OCI-LY3 (cell line): ENCODE measurements around the gene MVK.

Source experiments
- H2AFZ ChIP-seq: fragments of 200-600, 300-600 bp; shearing (Covaris generic); 2 replicates; pipeline ENCODE4 v1.6.0; 2014; ENCODE audit warnings: antibody characterized with exemption, low read depth, low read length
- H3K27ac ChIP-seq: fragments of 200-600, 300-600 bp; sonication (generic); 2 replicates; pipeline ENCODE4 v1.5.1; 2014; ENCODE audit warnings: mild to moderate bottlenecking, low read length, moderate library complexity, mixed read lengths
- H3K27me3 ChIP-seq: fragments of 200-600, 300-600 bp; sonication (generic); 2 replicates; pipeline ENCODE4 v1.6.1; 2014; ENCODE audit warnings: low read depth, low read length, mixed read lengths
- H3K36me3 ChIP-seq: fragments of 200-600, 300-600 bp; sonication (generic); replicated peaks from 2 replicates; pipeline ENCODE3; 2014; ENCODE audit warnings: low read depth, low read length, mixed read lengths
- H3K4me1 ChIP-seq: fragments of 300-600, 200-600 bp; sonication (generic); 2 replicates; pipeline ENCODE4 v1.6.1; 2014; ENCODE audit warnings: low read length, mixed read lengths
- H3K4me2 ChIP-seq: fragments of 200-600, 300-600 bp; sonication (generic); 2 replicates; pipeline ENCODE4 v1.6.1; 2014; ENCODE audit warnings: low read length, mixed read lengths
- H3K4me3 ChIP-seq: fragments of 300-600, 200-600 bp; sonication (generic); 2 replicates; pipeline ENCODE4 v1.5.1; 2014; ENCODE audit warnings: antibody characterized with exemption, mild to moderate bottlenecking, low read length, moderate library complexity
- H3K79me2 ChIP-seq: fragments of 300-600, 200-600 bp; shearing (Covaris generic); 2 replicates; pipeline ENCODE4 v1.6.1; 2014; ENCODE audit warnings: mild to moderate bottlenecking, low read length, mixed read lengths
- H3K9ac ChIP-seq: fragments of 300-600, 200-600 bp; shearing (Covaris generic); 2 replicates; pipeline ENCODE4 v1.6.0; 2014; ENCODE audit warnings: mild to moderate bottlenecking, low read length, moderate library complexity
- H3K9me3 ChIP-seq: fragments of 200-600, 300-600 bp; shearing (Covaris generic); 2 replicates; pipeline ENCODE4 v1.6.1; 2014; ENCODE audit warnings: low read length, mixed read lengths; ENCODE audit not compliant: insufficient read depth
- H4K20me1 ChIP-seq: fragments of 200-600, 300-600 bp; sonication (generic); 2 replicates; pipeline ENCODE4 v1.6.1; 2016; ENCODE audit warnings: low read length, mixed read lengths; ENCODE audit not compliant: insufficient read depth
- CTCF ChIP-seq: fragments of 200-600, 300-600 bp; sonication (generic); IDR thresholded peaks from 2 replicates; pipeline ENCODE4 v1.5.1; 2014; ENCODE audit warnings: antibody characterized with exemption, low read length, low read depth
- EZH2phosphoT487 ChIP-seq: fragments of 200-600 bp; shearing (Covaris generic); IDR thresholded peaks from 2 replicates; pipeline ENCODE4 v1.6.1; 2018; ENCODE audit warnings: antibody characterized with exemption, mixed run types, low read depth

Gene MVK

GRCh38 chr12:109566424-109566823 is 7.2 kb upstream of the MVK start:
- no peaks in the 10 kb centered on the region for H3K79me2 ChIP-seq
- H3K4me1 ChIP-seq: no peaks in the 10 kb centered on the region
- no peak overlapping the region for H3K4me2 ChIP-seq
- TF ChIP-seq CTCF (no peak), EZH2phosphoT487 (no peak)
- H3K4me3 ChIP-seq: no peak overlapping the region
- no peaks in the 10 kb centered on the region for H3K27me3 ChIP-seq
- H3K27ac ChIP-seq: no peak overlapping the region
- peaks cover 5% of the 10 kb centered on the region for H3K9me3 ChIP-seq
- no peaks in the 10 kb centered on the region for H4K20me1 ChIP-seq
- no peak overlapping the region for H3K9ac ChIP-seq
- H2AFZ ChIP-seq: no peak overlapping the region
- peaks cover 50% of the 10 kb centered on the region for H3K36me3 ChIP-seq

GRCh38 chr12:109567296-109567695 is 6.3 kb upstream of the MVK start:
- TF ChIP-seq CTCF (no peak), EZH2phosphoT487 (no peak)
- H3K4me2 ChIP-seq: no peak overlapping the region
- peaks cover 46% of the 10 kb centered on the region for H3K36me3 ChIP-seq
- no peak overlapping the region for H2AFZ ChIP-seq
- H3K9me3 ChIP-seq: peaks cover 4% of the 10 kb centered on the region
- no peak overlapping the region for H3K9ac ChIP-seq
- H3K4me1 ChIP-seq: peaks cover under 1% of the 10 kb centered on the region; the same call in 1 of the 2 replicates
- no peaks in the 10 kb centered on the region for H4K20me1 ChIP-seq
- H3K27me3 ChIP-seq: no peaks in the 10 kb centered on the region
- no peak overlapping the region for H3K27ac ChIP-seq
- no peak overlapping the region for H3K4me3 ChIP-seq
- H3K79me2 ChIP-seq: no peaks in the 10 kb centered on the region

GRCh38 chr12:109567967-109568366 is 5.6 kb upstream of the MVK start:
- Histone ChIP-seq H3K4me3 (no peak overlapping the region), H3K9ac (no peak overlapping the region), H3K9me3 (no peaks in the 10 kb centered on the region; the same call in 1 of the 2 replicates), H3K4me2 (no peak overlapping the region), H3K4me1 (peaks cover 7% of the 10 kb centered on the region; the same call in 1 of the 2 replicates), H3K27me3 (no peaks in the 10 kb centered on the region), H3K27ac (no peak overlapping the region), H3K36me3 (peaks cover 40% of the 10 kb centered on the region), H3K79me2 (peaks cover 7% of the 10 kb centered on the region), H2AFZ (no peak overlapping the region), H4K20me1 (no peaks in the 10 kb centered on the region)
- TF ChIP-seq CTCF (no peak), EZH2phosphoT487 (no peak)

GRCh38 chr12:109568486-109568885 is 5.1 kb upstream of the MVK start:
- Histone ChIP-seq H3K36me3 (peaks cover 35% of the 10 kb centered on the region), H3K4me2 (no peak overlapping the region), H3K27ac (no peak overlapping the region), H3K9me3 (no peaks in the 10 kb centered on the region), H3K4me1 (peaks cover 7% of the 10 kb centered on the region; the same call in 1 of the 2 replicates), H2AFZ (no peak overlapping the region), H3K79me2 (peaks cover 7% of the 10 kb centered on the region), H4K20me1 (no peaks in the 10 kb centered on the region), H3K9ac (no peak overlapping the region), H3K27me3 (no peaks in the 10 kb centered on the region), H3K4me3 (no peak overlapping the region)
- TF ChIP-seq EZH2phosphoT487: no peak
- no peak for TF ChIP-seq CTCF
